GM21528 (cell line): Measurements from ENCODE around the gene ADAM8.

ENCODE experiments used
- ATAC-seq: cut with Tn5 transposase; IDR thresholded peaks from one replicate; pipeline ENCODE4 v1.9.1; 2021; ENCODE audit warnings: mild to moderate bottlenecking, moderate library complexity; ENCODE audit not compliant: unreplicated experiment, low FRiP score

Gene ADAM8

GRCh38 chr10:133309100-133309719 is 32.5 kb upstream of the ADAM8 start:
- ATAC-seq: peak; percentile 70

- ATAC-seq: peak; percentile 84
Observed at GRCh38 chr10:133308421-133309099, 31.9 kb upstream of the ADAM8 start, which contains the start of the genes TUBGCP2 and ZNF511. Gene TUBGCP2, minus strand, starts transcription at chr10:133308872. Its CDS starts 5,931 bp downstream, at chr10:133302941. Gene ZNF511, plus strand, starts transcription at chr10:133308914. Its CDS starts 30 bp downstream, at chr10:133308944.

- ATAC-seq: peak; percentile 39
Observed at GRCh38 chr10:133307776-133308420, 31.2 kb upstream of the ADAM8 start.

- ATAC-seq: no peak
Observed at GRCh38 chr10:133306941-133307379, 30.3 kb upstream of the ADAM8 start.

GRCh38 chr10:133306097-133306476 is 29.4 kb upstream of the ADAM8 start:
- ATAC-seq: no peak

GRCh38 chr10:133303206-133303605 is 26.5 kb upstream of the ADAM8 start:
- ATAC-seq: no peak

- no peak for ATAC-seq
Observed at GRCh38 chr10:133302230-133302629, 25.6 kb upstream of the ADAM8 start.

- no peak for ATAC-seq
Observed at GRCh38 chr10:133299738-133300137, 23.1 kb upstream of the ADAM8 start.

GRCh38 chr10:133299224-133299623 is 22.6 kb upstream of the ADAM8 start:
- ATAC-seq: no peak

GRCh38 chr10:133298466-133298865 is 21.8 kb upstream of the ADAM8 start:
- ATAC-seq: no peak

- ATAC-seq: no peak
Observed at GRCh38 chr10:133297504-133297903, 20.8 kb upstream of the ADAM8 start.

- no peak for ATAC-seq
Observed at GRCh38 chr10:133295426-133296320, 19.0 kb upstream of the ADAM8 start.

- no peak for ATAC-seq
Observed at GRCh38 chr10:133294189-133294588, 17.5 kb upstream of the ADAM8 start.

GRCh38 chr10:133293810-133294119 is 17.1 kb upstream of the ADAM8 start:
- ATAC-seq: no peak

- ATAC-seq: no peak
Observed at GRCh38 chr10:133292919-133293809, 16.5 kb upstream of the ADAM8 start.

- no peak for ATAC-seq
Observed at GRCh38 chr10:133289761-133290160, 13.1 kb upstream of the ADAM8 start.

- ATAC-seq: no peak
Observed at GRCh38 chr10:133287832-133288500, 11.3 kb upstream of the ADAM8 start.

GRCh38 chr10:133286366-133286765 is 9.7 kb upstream of the ADAM8 start:
- ATAC-seq: no peak

GRCh38 chr10:133285217-133285616 is 8.5 kb upstream of the ADAM8 start:
- ATAC-seq: no peak
